T-cell (primary cell): ENCODE results near the gene NFIA. TPM values are rescaled to one million over a fixed set of nuclear protein-coding genes. Genes with fewer than 3 reads are reported as not detected.

Experiments used
- ATAC-seq, 4 experiments: fragments of 200-7000 bp in 3 of 4; fragments of 150-1000 bp in 1 of 4; cut with Tn5 transposase; replicated peaks in 1 of 4; 1 replicate in 3 of 4; 2 replicates in 1 of 4; pipeline ENCODE4 v1.10.0; 2021; ENCODE audit warnings: moderate library complexity in 3 of 4, mild to moderate bottlenecking in 2 of 4, moderate number of reproducible peaks in 1 of 4
- CTCF ChIA-PET, 2 donors: fragments of 300-600 bp; sonication (Branson Sonifier 250); formaldehyde crosslinking; loops; one replicate each; lab custom pipeline; 2022; ENCODE audit warnings: antibody characterized with exemption in 2 of 2; lab: Charles Lee
- POLR2A ChIA-PET, 2 donors: fragments of 300-600 bp; sonication (Branson Sonifier 250); formaldehyde crosslinking; loops; one replicate each; lab custom pipeline; 2022; ENCODE audit warnings: antibody characterized with exemption in 2 of 2; lab: Charles Lee
- DNase-seq, 35 experiments: peaks; one replicate each; pipeline versions ENCODE4 v3.0.0 to v3.0.0-alpha.2; 2013 to 2023
- H3K27ac ChIP-seq: one replicate; pipeline ENCODE4 v1.5.1; 2013; ENCODE audit warnings: low read length
- H3K27me3 ChIP-seq, 2 experiments: replicated peaks in 1 of 2; 1 replicate in 1 of 2; 2 replicates in 1 of 2; pipeline versions ENCODE4 v1.6.1 to v1.7.0; 2013; ENCODE audit warnings: low read length in 1 of 2, mixed read lengths in 1 of 2; ENCODE audit not compliant: control insufficient read depth in 2 of 2, insufficient read depth in 2 of 2; ENCODE audit errors: extremely low read depth in 1 of 2
- H3K36me3 ChIP-seq, 2 donors: 1 replicate in 1 of 2; 2 replicates in 1 of 2; pipeline versions ENCODE4 v1.6.1 to v1.7.0; 2013; ENCODE audit warnings: low read length in 1 of 2; ENCODE audit not compliant: control insufficient read depth in 2 of 2, insufficient read depth in 1 of 2; ENCODE audit errors: extremely low read depth in 1 of 2
- H3K4me1 ChIP-seq, 2 experiments: 1 replicate in 1 of 2; 2 replicates in 1 of 2; pipeline versions ENCODE4 v1.6.1 to v1.7.0; 2013; ENCODE audit warnings: low read length in 2 of 2, mixed read lengths in 1 of 2; ENCODE audit not compliant: insufficient read depth in 2 of 2, control insufficient read depth in 1 of 2; ENCODE audit errors: extremely low read depth in 1 of 2
- H3K4me3 ChIP-seq, 2 donors: 1 replicate in 1 of 2; 2 replicates in 1 of 2; pipeline versions ENCODE4 v1.5.1 to v1.7.0; 2013; ENCODE audit warnings: mild to moderate bottlenecking in 2 of 2, low read length in 1 of 2, moderate library complexity in 1 of 2; ENCODE audit not compliant: control insufficient read depth in 1 of 2; ENCODE audit errors: extremely low read depth in 1 of 2
- H3K9me3 ChIP-seq: 2 replicates; pipeline ENCODE4 v1.7.0; 2013
- H3K27ac Mint-ChIP-seq, 2 donors: one replicate each; pipeline ENCODE4 v1.8.0; 2020 to 2021; ENCODE audit warnings: mild to moderate bottlenecking in 2 of 2, mixed read lengths in 2 of 2
- H3K27me3 Mint-ChIP-seq, 2 donors: one replicate each; pipeline ENCODE4 v1.8.0; 2021 to 2022; ENCODE audit warnings: mixed read lengths in 2 of 2
- H3K36me3 Mint-ChIP-seq: one replicate; pipeline ENCODE4 v1.8.0; 2021; ENCODE audit warnings: mixed read lengths
- H3K4me1 Mint-ChIP-seq, 3 donors: one replicate each; pipeline ENCODE4 v1.8.0; 2020 to 2022; ENCODE audit warnings: mixed read lengths in 3 of 3, mild to moderate bottlenecking in 1 of 3
- H3K4me3 Mint-ChIP-seq, 3 donors: one replicate each; pipeline ENCODE4 v1.8.0; 2020 to 2022; ENCODE audit warnings: mild to moderate bottlenecking in 3 of 3, mixed read lengths in 3 of 3, moderate library complexity in 3 of 3
- H3K9me3 Mint-ChIP-seq, 3 donors: one replicate each; pipeline ENCODE4 v1.8.0; 2020 to 2022; ENCODE audit warnings: mixed read lengths in 3 of 3
- WGBS: methylation state at CpG from one replicate; pipeline ENCODE4 v1.1.5; 2013; ENCODE audit warnings: missing lambda C conversion rate; ENCODE audit not compliant: insufficient coverage; 5-methylcytosine and 5-hydroxymethylcytosine counted together
- total RNA-seq, 35 experiments: library from RNA in 6 of 35; stranded (reverse) in 6 of 35; fragments of 120-200 nt in 1 of 35; gene quantifications; one replicate each; pipeline versions ENCODE4 v1.2.1 to v1.2.4 and lab custom pipeline; 2013 to 2026

NFIA gene
- total RNA-seq, 5 donors from 2014 or later (not counting 1 experiment from before 2014, with no cell fraction given) = 5.1 to 10.1 (median 7.1) TPM

DNA sequence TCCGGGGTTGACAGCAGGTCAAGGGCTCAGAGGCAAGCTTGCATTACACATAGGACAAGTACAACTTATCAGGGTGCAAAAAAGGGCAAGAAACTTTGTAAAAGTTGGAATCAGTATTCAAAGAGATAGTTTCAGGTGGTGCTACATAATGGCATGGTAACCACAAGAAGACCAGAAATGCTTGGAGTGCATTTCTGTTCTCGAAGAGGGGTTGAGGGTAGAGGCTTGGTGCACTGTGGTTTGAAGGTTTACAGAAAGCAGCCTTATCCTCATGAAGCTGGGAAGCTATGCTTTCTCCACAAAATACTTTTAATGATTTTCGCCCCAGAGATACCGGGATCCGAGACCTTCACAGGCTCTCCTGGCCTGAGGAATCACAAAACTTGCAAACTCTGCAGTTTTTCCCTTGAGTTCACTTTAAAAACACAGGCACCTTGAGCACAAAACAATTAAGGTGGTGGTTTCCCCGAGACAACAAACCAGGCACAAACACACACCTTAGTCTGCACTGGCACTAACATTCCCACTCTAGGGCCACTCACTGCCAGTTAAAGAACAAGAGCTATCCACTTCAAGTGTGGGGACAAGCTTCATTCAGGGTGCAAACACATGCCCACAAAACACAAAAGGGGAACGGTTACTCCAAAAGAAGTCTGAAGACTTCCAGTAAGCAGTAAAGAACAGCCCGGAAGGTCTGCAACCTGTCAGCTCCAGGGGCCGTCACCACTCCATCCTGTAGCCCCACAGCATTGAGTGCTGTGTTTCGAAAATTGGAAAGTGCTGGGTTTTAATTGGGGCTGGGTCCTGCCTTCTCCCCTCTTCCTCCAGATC is 29.8 kb upstream of the NFIA start:
- H3K9me3 ChIP-seq = no peaks in the 10 kb centered on the region

DNA sequence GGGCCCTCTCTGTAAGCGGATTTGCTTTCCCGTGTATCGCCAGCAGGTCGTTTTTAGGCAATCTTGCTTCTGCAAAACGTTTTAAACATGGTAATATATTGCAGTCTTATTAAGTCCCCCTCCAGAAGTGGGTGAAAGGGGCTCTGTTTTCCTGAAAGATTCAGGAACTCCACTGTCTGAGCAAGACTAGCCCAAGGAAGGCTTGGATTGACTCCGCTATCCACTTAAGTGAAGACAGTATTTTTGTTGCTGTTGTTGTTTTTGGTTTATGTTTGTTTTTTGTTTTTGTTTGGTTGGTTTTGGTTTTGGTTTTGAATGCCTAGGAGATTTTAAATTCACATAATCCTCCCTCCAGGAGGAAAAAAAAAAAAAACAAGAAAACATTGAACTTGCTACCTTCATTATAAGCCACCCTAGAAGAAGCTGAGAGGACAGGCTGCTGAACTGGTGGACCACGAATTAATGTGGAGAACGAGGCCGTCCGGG is 29.1 kb upstream of the NFIA start:
- Histone ChIP-seq H3K27ac (no peak overlapping the region), H3K9me3 (no peaks in the 10 kb centered on the region), H3K4me3 (peak overlapping the region; percentile 34 to 74), H3K27me3 (peaks cover 11 to 56% of the 10 kb centered on the region in 2 experiments), H3K4me1 (peaks cover 19 to 47% of the 10 kb centered on the region in 2 experiments), H3K36me3 (no peaks in the 10 kb centered on the region)
- Mint-ChIP-seq H3K27ac (peak overlapping the region in 1 of 2 donors; percentile 57), H3K4me3 (peak overlapping the region; percentile 74 to 83 (median 77)), H3K36me3 (no peaks in the 10 kb centered on the region), H3K4me1 (peaks cover 34 to 43% (median 38%) of the 10 kb centered on the region in 3 donors), H3K9me3 (no peaks in the 10 kb centered on the region), H3K27me3 (peaks cover 41 to 46% of the 10 kb centered on the region in 2 donors)
- ChIA-PET CTCF (interaction anchor here (0.5 to 3.6 kb wide), 4 partner anchors 13 to 434 kb away, joined by 3 to 21 read pairs (median 4); no protein-coding TSS in a partner anchor), POLR2A (interaction anchor here (0.6 kb wide), 2 partner anchors 25 to 1382 kb away, joined by 3 read pairs; no protein-coding TSS in a partner anchor)
- ATAC-seq (no peak), DNase-seq (no peak)
- 14% methylated on average over 4 of the region's 10 CpGs for WGBS

More for the DNA sequence above, 29.8 kb upstream of the NFIA start:
- ChIA-PET POLR2A (interaction anchor here in 1 of 2 donors (0.6 kb wide), 1 partner anchor 1382 kb away, joined by 3 read pairs; no protein-coding TSS in a partner anchor), CTCF (interaction anchor here (0.5 to 3.6 kb wide), 4 partner anchors 14 to 435 kb away, joined by 3 to 21 read pairs (median 4); no protein-coding TSS in a partner anchor)
- Histone ChIP-seq H3K27ac (no peak overlapping the region), H3K4me3 (peak overlapping the region in 1 of 2 donors; percentile 74), H3K4me1 (peaks cover 19 to 45% of the 10 kb centered on the region in 2 experiments), H3K27me3 (peaks cover 11 to 56% of the 10 kb centered on the region in 2 experiments), H3K36me3 (no peaks in the 10 kb centered on the region)
- Mint-ChIP-seq H3K4me1 (peaks cover 34 to 40% (median 35%) of the 10 kb centered on the region in 3 donors), H3K4me3 (peak overlapping the region; percentile 74 to 83 (median 77)), H3K27ac (no peak overlapping the region), H3K27me3 (peaks cover 41 to 46% of the 10 kb centered on the region in 2 donors), H3K9me3 (no peaks in the 10 kb centered on the region), H3K36me3 (no peaks in the 10 kb centered on the region)
- DNase-seq (no peak), ATAC-seq (no peak)
- 75% methylated on average over 3 of the region's 10 CpGs for WGBS

DNA sequence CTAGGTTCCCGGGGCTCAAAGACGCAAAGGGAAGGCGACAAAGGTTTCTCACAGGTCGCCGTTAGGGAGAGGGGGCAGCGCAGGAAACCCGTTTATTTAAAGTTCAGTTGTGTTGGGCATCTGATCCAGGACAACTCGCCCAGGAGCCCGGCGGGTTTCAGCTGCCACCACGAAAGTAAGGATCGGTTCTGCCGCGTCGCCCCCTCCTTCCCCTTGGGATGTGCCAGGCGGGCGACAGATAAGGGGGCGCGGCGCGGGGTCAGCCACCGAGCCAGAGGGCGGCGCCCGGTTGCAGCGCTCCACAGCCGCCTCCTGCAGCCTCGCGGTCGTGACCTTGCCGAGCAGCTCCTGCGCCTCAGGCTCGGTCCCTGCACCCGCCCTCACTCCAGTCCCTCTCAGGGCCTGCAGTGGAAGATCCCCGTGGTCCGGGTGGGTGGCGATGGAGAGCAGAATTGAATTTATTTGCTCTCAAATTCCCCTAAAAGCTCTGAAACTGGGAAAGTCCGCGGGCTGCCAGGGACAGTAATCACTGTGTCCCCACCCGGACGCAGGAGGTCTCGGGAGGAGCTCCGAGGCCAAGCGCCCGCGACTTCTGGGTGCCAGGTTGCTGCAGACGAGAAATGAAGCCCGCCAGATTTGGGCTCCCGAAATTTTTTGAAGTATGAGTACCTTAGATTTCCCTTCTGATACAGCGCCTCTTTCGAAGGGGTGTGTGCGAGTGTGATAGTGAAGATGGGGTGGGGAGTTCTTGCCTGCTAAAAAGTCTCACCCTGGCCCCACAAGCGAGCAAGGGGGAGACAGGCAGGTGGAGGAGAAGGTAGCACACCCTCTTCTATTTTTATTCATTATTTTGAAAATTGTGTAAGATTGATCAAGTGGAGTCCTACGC is 28.4 kb upstream of the NFIA start:
- ATAC-seq (peak in 1 of 4 experiments; percentile 19), DNase-seq (peak in 1 of 35 experiments; percentile 14)
- POLR2A ChIA-PET = interaction anchor here in 1 of 2 donors (0.6 kb wide), 1 partner anchor 24 kb away, joined by 3 read pairs; no protein-coding TSS in a partner anchor
- Histone ChIP-seq H3K9me3 (no peaks in the 10 kb centered on the region), H3K27ac (no peak overlapping the region), H3K27me3 (peaks cover 11 to 52% of the 10 kb centered on the region in 2 experiments), H3K36me3 (no peaks in the 10 kb centered on the region), H3K4me1 (peaks cover 19 to 47% of the 10 kb centered on the region in 2 experiments), H3K4me3 (peak overlapping the region; percentile 34 to 74)
- Mint-ChIP-seq H3K4me1 (peaks cover 34 to 43% (median 38%) of the 10 kb centered on the region in 3 donors), H3K27ac (peak overlapping the region in 1 of 2 donors; percentile 57), H3K4me3 (peak overlapping the region; percentile 74 to 83 (median 77)), H3K9me3 (no peaks in the 10 kb centered on the region), H3K27me3 (peaks cover 41 to 52% of the 10 kb centered on the region in 2 donors), H3K36me3 (no peaks in the 10 kb centered on the region)
- CTCF ChIA-PET = interaction anchor here in 1 of 2 donors (3.6 kb wide), 1 partner anchor 23 kb away, joined by 21 read pairs; no protein-coding TSS in a partner anchor
- WGBS = 4% methylated on average over 31 of the region's 54 CpGs

- ChIA-PET CTCF (interaction anchor here in 1 of 2 donors (3.6 kb wide), 1 partner anchor 23 kb away, joined by 21 read pairs; no protein-coding TSS in a partner anchor), POLR2A (interaction anchor here in 1 of 2 donors (1.3 kb wide), 1 partner anchor 23 kb away, joined by 11 read pairs; no protein-coding TSS in a partner anchor)
- DNase-seq (no peak), ATAC-seq (no peak)
- no peak overlapping the region for H3K4me3 ChIP-seq
- 88% methylated on average over 7 of the region's 13 CpGs for WGBS
- Mint-ChIP-seq H3K4me3 (peak overlapping the region in 2 of 3 donors; percentile 24 to 83), H3K27me3 (peaks cover 41 to 55% of the 10 kb centered on the region in 2 donors), H3K9me3 (no peaks in the 10 kb centered on the region), H3K36me3 (no peaks in the 10 kb centered on the region), H3K27ac (no peak overlapping the region), H3K4me1 (peaks cover 34 to 43% (median 38%) of the 10 kb centered on the region in 3 donors)
- H3K36me3 ChIP-seq = no peaks in the 10 kb centered on the region
- H3K27ac ChIP-seq = no peak overlapping the region
- H3K27me3 ChIP-seq = peaks cover 11 to 52% of the 10 kb centered on the region in 2 experiments
- H3K9me3 ChIP-seq = no peaks in the 10 kb centered on the region
- H3K4me1 ChIP-seq = peaks cover 19 to 46% of the 10 kb centered on the region in 2 experiments
Observed at GRCh38 chr1:61054601-61054993, 27.8 kb upstream of the NFIA start.

DNA sequence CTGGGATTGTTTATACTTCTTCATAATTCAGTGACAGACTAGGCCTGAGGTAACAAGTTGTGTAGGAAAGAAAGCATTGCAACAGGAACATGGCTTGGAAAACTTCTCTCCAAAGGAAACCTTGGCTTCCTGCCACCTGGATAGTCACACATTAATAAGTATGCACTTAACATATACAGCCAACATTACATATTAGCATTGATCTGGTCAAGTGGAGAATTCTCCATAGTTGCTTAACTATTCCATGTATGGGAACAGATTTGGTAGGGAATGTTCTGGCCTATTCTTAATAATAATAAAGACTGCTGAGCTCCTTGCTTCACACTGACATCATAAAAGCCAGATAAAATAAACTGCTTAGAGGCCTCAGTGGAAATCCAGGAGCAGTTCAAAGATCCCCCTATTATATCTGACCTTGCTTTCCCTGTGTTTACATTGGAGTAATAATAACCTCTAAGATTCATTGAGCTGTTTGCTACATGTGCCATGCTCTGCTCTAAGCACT is 27.2 kb upstream of the NFIA start:
- Mint-ChIP-seq H3K27me3 (peaks cover 41 to 55% of the 10 kb centered on the region in 2 donors), H3K4me3 (peak overlapping the region in 1 of 3 donors; percentile 24), H3K4me1 (peaks cover 34 to 41% (median 38%) of the 10 kb centered on the region in 3 donors), H3K36me3 (no peaks in the 10 kb centered on the region), H3K9me3 (no peaks in the 10 kb centered on the region), H3K27ac (no peak overlapping the region)
- Histone ChIP-seq H3K4me1 (peaks cover 19 to 42% of the 10 kb centered on the region in 2 experiments), H3K4me3 (no peak overlapping the region), H3K27me3 (peaks cover 11 to 49% of the 10 kb centered on the region in 2 experiments), H3K9me3 (no peaks in the 10 kb centered on the region), H3K27ac (no peak overlapping the region), H3K36me3 (no peaks in the 10 kb centered on the region)
- ChIA-PET CTCF (interaction anchor here in 1 of 2 donors (0.9 to 1.3 kb wide), 3 partner anchors 9 to 23 kb away, joined by 3 to 4 read pairs (median 3); no protein-coding TSS in a partner anchor), POLR2A (interaction anchor here (0.6 to 1.3 kb wide), 2 partner anchors 16 to 23 kb away, joined by 3 to 11 read pairs; no protein-coding TSS in a partner anchor)
- no peak for ATAC-seq
- no peak for DNase-seq
